HepG2 (cell line): ENCODE results near the gene STIM2. TPM values are rescaled to one million over a fixed set of nuclear protein-coding genes. Genes with fewer than 3 reads are reported as not detected.

Source experiments
- ATAC-seq: fragments of 200-7000 bp; cut with Tn5 transposase; 3 replicates; pipeline ENCODE4 v1.9.1; 2020; ENCODE audit warnings: mild to moderate bottlenecking, moderate library complexity
- BruUV-seq: library from RNA; stranded (reverse); fragments of 400-500 nt; replicated peaks from 2 replicates; lab custom pipeline; 2021; lab: Mats Ljungman, UMichigan
- CTCF ChIA-PET: fragments of 300-600 bp; formaldehyde crosslinking; extraction: SDS; loops from one replicate; lab custom pipeline; 2021; ENCODE audit warnings: low total read pairs, inconsistent platforms, low intra/inter-chr PET ratio; lab: Yijun Ruan, JAX
- POLR2A ChIA-PET: fragments of 350-600 bp; sonication (Branson Sonifier 250); formaldehyde crosslinking; loops from one replicate; lab custom pipeline; 2020; ENCODE audit warnings: antibody characterized with exemption, inconsistent platforms; lab: Yijun Ruan, JAX
- DNase-seq: peaks from one replicate; pipeline ENCODE4 v3.0.0-alpha.2; 2015; ENCODE audit warnings: low spot score
- FAIRE-seq: peaks from 3 replicates; lab custom pipeline; 2011; peaks lifted over from hg19 to GRCh38; lab: Jason Lieb, UNC
- H2AFZ ChIP-seq: one replicate; pipeline ENCODE4 v1.6.1; 2011; ENCODE audit warnings: low read length, inconsistent platforms
- H3K27ac ChIP-seq: fragments of 300-600 bp; 3 replicates; pipeline ENCODE4 v1.8.0; 2011; ENCODE audit warnings: mixed run types, mild to moderate bottlenecking, mixed read lengths, low read length, inconsistent platforms; ENCODE audit not compliant: insufficient read depth; ENCODE audit errors: extremely low read length
- H3K27me3 ChIP-seq, 2 experiments: fragments of 200-600 bp in 1 of 2; 2 replicates in 1 of 2; 3 replicates in 1 of 2; pipeline versions ENCODE4 v1.6.0 to v1.8.0; 2011; ENCODE audit warnings: low read length in 2 of 2, mild to moderate bottlenecking in 2 of 2, moderate library complexity in 2 of 2, inconsistent platforms in 1 of 2; ENCODE audit not compliant: insufficient read depth in 2 of 2, control insufficient read depth in 1 of 2
- H3K36me3 ChIP-seq, 2 experiments: fragments of 200-600 bp in 1 of 2; replicated peaks in 1 of 2; 2 replicates in 1 of 2; 3 replicates in 1 of 2; pipeline versions ENCODE4 v1.5.1 to v1.8.0; 2011; ENCODE audit warnings: low read length in 2 of 2, inconsistent platforms in 1 of 2; ENCODE audit not compliant: insufficient read depth in 2 of 2, control insufficient read depth in 1 of 2
- H3K4me1 ChIP-seq: 2 replicates; pipeline ENCODE4 v1.5.1; 2012; ENCODE audit warnings: low read length, inconsistent platforms; ENCODE audit not compliant: insufficient read depth
- H3K4me2 ChIP-seq: 2 replicates; pipeline ENCODE4 v1.6.0; 2011; ENCODE audit warnings: low read depth, low read length, inconsistent platforms
- H3K4me3 ChIP-seq, 3 experiments: fragments of 200-600 bp in 1 of 3; sonication (generic), shearing (Covaris generic) in 1 of 3; replicated peaks in 1 of 3; 2 replicates each; pipeline ENCODE4 v1.5.1; 2011 to 2016; ENCODE audit warnings: low read length in 3 of 3, inconsistent platforms in 2 of 3, low read depth in 2 of 3, mild to moderate bottlenecking in 2 of 3, control low read depth in 1 of 3, mixed read lengths in 1 of 3; ENCODE audit not compliant: insufficient read depth in 1 of 3
- H3K79me2 ChIP-seq: one replicate; pipeline ENCODE4 v1.6.1; 2011; ENCODE audit warnings: low read length, inconsistent platforms; ENCODE audit not compliant: insufficient read depth
- H3K9ac ChIP-seq: 2 replicates; pipeline ENCODE4 v1.6.0; 2011; ENCODE audit warnings: mild to moderate bottlenecking, low read depth, low read length, inconsistent platforms; ENCODE audit not compliant: insufficient read depth
- H3K9me3 ChIP-seq: 2 replicates; pipeline ENCODE4 v1.5.1; 2012; ENCODE audit warnings: mild to moderate bottlenecking, low read length
- H4K20me1 ChIP-seq: 2 replicates; pipeline ENCODE4 v1.6.0; 2011; ENCODE audit warnings: inconsistent platforms, mild to moderate bottlenecking, low read length, moderate library complexity; ENCODE audit not compliant: insufficient read depth
- CC2D1A ChIP-seq: sonication (generic); formaldehyde crosslinking; IDR thresholded peaks from 2 replicates; pipeline ENCODE4 v1.8.1; 2023; ENCODE audit warnings: mild to moderate bottlenecking, missing genetic modification reagents
- DPF2 ChIP-seq: sonication (generic); formaldehyde crosslinking; IDR thresholded peaks from 2 replicates; pipeline ENCODE4 v1.4.0; 2020; ENCODE audit warnings: mild to moderate bottlenecking, low read depth, missing genetic modification reagents, borderline replicate concordance
- GATAD2A ChIP-seq: IDR thresholded peaks from 2 replicates; pipeline ENCODE4 v1.6.1; 2016
- GZF1 ChIP-seq: sonication (generic); formaldehyde crosslinking; IDR thresholded peaks from 2 replicates; pipeline ENCODE4 v1.5.1; 2020; ENCODE audit warnings: mild to moderate bottlenecking, missing genetic modification reagents
- KDM4B ChIP-seq: sonication (generic); formaldehyde crosslinking; IDR thresholded peaks from 2 replicates; pipeline ENCODE4 v1.4.0; 2020; ENCODE audit warnings: missing genetic modification reagents
- MLLT10 ChIP-seq: sonication (generic); formaldehyde crosslinking; IDR thresholded peaks from 2 replicates; pipeline ENCODE4 v1.4.0; 2020; ENCODE audit warnings: missing genetic modification reagents
- TCF12 ChIP-seq, 2 experiments: fragments of 450-650 bp in 1 of 2; sonication (generic) in 1 of 2; formaldehyde crosslinking in 1 of 2; IDR thresholded peaks; 2 replicates each; pipeline versions ENCODE4 v1.6.1 to v1.8.0; 2017 to 2022; ENCODE audit warnings: antibody characterized with exemption in 1 of 2, mild to moderate bottlenecking in 1 of 2, missing genetic modification reagents in 1 of 2, moderate library complexity in 1 of 2
- ZFP36 ChIP-seq: fragments of 150-350 bp; IDR thresholded peaks from 2 replicates; pipeline ENCODE4 v1.6.1; 2018; ENCODE audit warnings: borderline replicate concordance, low read length, low read depth; ENCODE audit not compliant: partially characterized antibody
- ZNF629 ChIP-seq: sonication (generic); formaldehyde crosslinking; conservative IDR thresholded peaks from 2 replicates; pipeline ENCODE4 v1.5.0; 2020; ENCODE audit warnings: missing genetic modification reagents
- WGBS: methylation state at CpG from one replicate; pipeline ENCODE4 v1.1.6; 2017; ENCODE audit warnings: low lambda C conversion rate; 5-methylcytosine and 5-hydroxymethylcytosine counted together
- in situ Hi-C: cut with HindIII; loops from 2 replicates; pipeline ENCODE4 v1.10.0; 2017; ENCODE audit warnings: low pct_unique_long_range_greater_than_20kb; ENCODE audit not compliant: extremely low pct_ligation_motif_present
- intact Hi-C: fragments of 100-400 bp; cut with micrococcal nuclease; formaldehyde crosslinking; loops from one replicate; pipeline ENCODE4 v1.10.0; 2022; ENCODE audit not compliant: unreplicated experiment
- polyA plus RNA-seq, 8 experiments: library from polyadenylated mRNA; depleted of rRNA in 3 of 8; stranded (reverse) in 7 of 8; unstranded in 1 of 8; fragments of >200 nt; fragmentation: Illumina TruSeq in 4 of 8; extraction: Trizol in 4 of 8; gene quantifications; 2 replicates each; pipeline versions ENCODE4 v1.2.1 to v1.2.3, GENCODE V29; 2011 to 2016; ENCODE audit warnings: low read depth in 4 of 8, missing spikeins in 1 of 8, mixed read lengths in 1 of 8; ENCODE audit not compliant: insufficient read depth in 1 of 8
- total RNA-seq, 5 experiments: library from RNA; depleted of rRNA; stranded (reverse); fragments of >200 nt; fragmentation: Illumina TruSeq; extraction: Trizol; gene quantifications; 2 replicates each; pipeline ENCODE4 v1.2.3, GENCODE V29; 2016; ENCODE audit warnings: low read depth in 1 of 5
- TF ChIP-seq, protein P1 (sequence below): sonication (generic); formaldehyde crosslinking; IDR thresholded peaks from 2 replicates; pipeline ENCODE4 v1.8.0; 2022; ENCODE audit warnings: mild to moderate bottlenecking, missing genetic modification reagents; ENCODE audit not compliant: insufficient replicate concordance
- TF ChIP-seq, protein P2 (sequence below): sonication (generic); formaldehyde crosslinking; IDR thresholded peaks from 2 replicates; pipeline ENCODE4 v1.5.0; 2020; ENCODE audit warnings: missing genetic modification reagents

The STIM2 gene
- total and polyA plus RNA-seq, 2 of the 13 experiments (the other 11 are each of a cell fraction or from before 2014, with no cell fraction given), result 19.3 to 19.4 TPM

DNA sequence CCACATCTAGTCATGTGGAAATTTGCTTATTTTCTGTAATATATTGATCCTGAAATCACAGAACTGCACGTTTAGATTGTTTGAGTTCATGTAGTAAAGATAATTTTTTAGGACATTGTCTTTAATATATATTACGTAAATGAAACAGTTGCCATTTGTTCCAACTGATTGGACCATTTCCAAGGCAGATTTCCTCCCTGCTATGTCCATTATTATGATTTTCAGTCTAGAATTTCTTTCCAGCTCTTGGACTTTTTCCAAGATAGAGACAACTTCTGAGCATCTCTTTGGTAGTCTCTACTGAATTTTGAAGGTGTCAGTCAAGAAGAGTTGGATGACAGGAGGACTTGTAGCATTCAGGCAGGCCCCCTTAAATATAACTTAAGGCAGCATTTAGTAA, 94.6 kb downstream of the STIM2 start:
- Histone ChIP-seq H3K4me1 (no peaks in the 10 kb centered on the region), H3K27ac (no peak overlapping the region), H3K9ac (no peak overlapping the region), H4K20me1 (no peaks in the 10 kb centered on the region), H3K4me2 (no peak overlapping the region), H3K36me3 (no peaks in the 10 kb centered on the region), H3K79me2 (no peaks in the 10 kb centered on the region), H2AFZ (no peak overlapping the region), H3K4me3 (no peak overlapping the region), H3K27me3 (no peaks in the 10 kb centered on the region), H3K9me3 (no peaks in the 10 kb centered on the region)
- no peak for TF ChIP-seq ZFP36
- TF ChIP-seq KDM4B (CRISPR knock-in tag), result no peak
- TF ChIP-seq, protein P1, sequence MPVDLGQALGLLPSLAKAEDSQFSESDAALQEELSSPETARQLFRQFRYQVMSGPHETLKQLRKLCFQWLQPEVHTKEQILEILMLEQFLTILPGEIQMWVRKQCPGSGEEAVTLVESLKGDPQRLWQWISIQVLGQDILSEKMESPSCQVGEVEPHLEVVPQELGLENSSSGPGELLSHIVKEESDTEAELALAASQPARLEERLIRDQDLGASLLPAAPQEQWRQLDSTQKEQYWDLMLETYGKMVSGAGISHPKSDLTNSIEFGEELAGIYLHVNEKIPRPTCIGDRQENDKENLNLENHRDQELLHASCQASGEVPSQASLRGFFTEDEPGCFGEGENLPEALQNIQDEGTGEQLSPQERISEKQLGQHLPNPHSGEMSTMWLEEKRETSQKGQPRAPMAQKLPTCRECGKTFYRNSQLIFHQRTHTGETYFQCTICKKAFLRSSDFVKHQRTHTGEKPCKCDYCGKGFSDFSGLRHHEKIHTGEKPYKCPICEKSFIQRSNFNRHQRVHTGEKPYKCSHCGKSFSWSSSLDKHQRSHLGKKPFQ (CRISPR knock-in tag), result no peak
- TF ChIP-seq, protein P2, sequence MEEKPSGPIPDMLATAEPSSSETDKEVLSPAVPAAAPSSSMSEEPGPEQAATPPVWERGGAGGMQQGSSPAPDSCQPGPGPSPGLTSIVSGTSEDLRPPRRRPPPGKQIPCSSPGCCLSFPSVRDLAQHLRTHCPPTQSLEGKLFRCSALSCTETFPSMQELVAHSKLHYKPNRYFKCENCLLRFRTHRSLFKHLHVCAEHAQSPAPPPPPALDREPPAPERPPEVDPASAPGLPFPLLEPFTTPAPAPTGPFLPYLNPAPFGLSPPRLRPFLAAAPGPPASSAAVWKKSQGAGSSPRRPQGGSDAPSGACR (CRISPR knock-in tag), result no peak
- TF ChIP-seq GZF1 (CRISPR knock-in tag), result no peak
- TF ChIP-seq TCF12 (IDR thresholded peaks at IDR 0.05), result no peak
- no peak for TF ChIP-seq TCF12 (CRISPR knock-in tag; IDR thresholded peaks at IDR 0.05)
- TF ChIP-seq GATAD2A, result no peak
- no peak for TF ChIP-seq CC2D1A
- no peak for TF ChIP-seq MLLT10 (CRISPR knock-in tag)
- no peak for TF ChIP-seq ZNF629 (CRISPR knock-in tag)
- TF ChIP-seq DPF2, result no peak
- POLR2A ChIA-PET, result no interaction called here
- BruUV-seq, result no TSS peak
- CTCF ChIA-PET, result no interaction called here
- DNase-seq, result no peak
- in situ Hi-C loops (no loop called here), intact Hi-C loops (no loop called here)
- ATAC-seq, result no peak
- no peak for FAIRE-seq
- 68% methylated on average over 2 of the region's 2 CpGs for WGBS
